Activated T-helper 1 cell treated with anti-CD3 and anti-CD28 coated beads, Interleukin-12 subunit alpha, Interleukin-12 subunit beta, Interleukin-2, Interleukin-4 antibody, amounts not matched to agents 30 ng/mL and 10 ng/mL and 1 ng/mL, durations not matched to agents 14 hours and 24 hours and 36 hours (primary cell): ENCODE data around the gene WFDC9. TPM values are rescaled to one million over a fixed set of nuclear protein-coding genes. Genes with fewer than 3 reads are reported as not detected.
"Not testable (repeated sequence)": the region's sequence is repeated elsewhere in the genome, so short reads cannot be mapped to it uniquely, and the experiment has no call there.

Source experiments
- DNase-seq: peaks from one replicate; pipeline ENCODE4 v3.0.0; 2021; ENCODE audit warnings: low spot score
- H3K27ac Mint-ChIP-seq: one replicate; pipeline ENCODE4 v1.8.0; 2021; ENCODE audit warnings: mild to moderate bottlenecking, mixed read lengths
- H3K27me3 Mint-ChIP-seq: one replicate; pipeline ENCODE4 v1.8.0; 2022; ENCODE audit warnings: mild to moderate bottlenecking, moderate library complexity, mixed read lengths; ENCODE audit not compliant: insufficient read depth
- H3K36me3 Mint-ChIP-seq: one replicate; pipeline ENCODE4 v1.8.0; 2021; ENCODE audit warnings: low read depth, mixed read lengths
- H3K4me1 Mint-ChIP-seq: one replicate; pipeline ENCODE4 v1.8.0; 2021; ENCODE audit warnings: low read depth, mixed read lengths
- H3K4me3 Mint-ChIP-seq: one replicate; pipeline ENCODE4 v1.8.0; 2021; ENCODE audit warnings: mild to moderate bottlenecking, moderate library complexity, mixed read lengths
- H3K9me3 Mint-ChIP-seq: one replicate; pipeline ENCODE4 v1.8.0; 2021; ENCODE audit warnings: mixed read lengths
- intact Hi-C: fragments of 100-400 bp; cut with micrococcal nuclease; formaldehyde crosslinking; loops from one replicate; pipeline ENCODE4 v1.15.1; 2024
- total RNA-seq: library from RNA; stranded (reverse); gene quantifications from 2 replicates; pipeline ENCODE4 v1.2.3, GENCODE V29; 2022

The WFDC9 gene
- not detected in 2 replicates for total RNA-seq

GRCh38 chr20:45631184-45631583 lies at the start of gene WFDC9:
WFDC9 (minus strand) TSS chr20:45631284; CDS start chr20:45610181, 21,103 bp downstream.
- no peaks in the 10 kb centered on the region for H3K9me3 Mint-ChIP-seq
- H3K36me3 Mint-ChIP-seq: no peaks in the 10 kb centered on the region
- intact Hi-C loops: no loop called here

GRCh38 chr20:45679650-45680049 lies 48.6 kb upstream of the WFDC9 start:
- H3K27ac Mint-ChIP-seq: no peak overlapping the region
- peaks cover 16% of the 10 kb centered on the region for H3K9me3 Mint-ChIP-seq
- peaks cover 4% of the 10 kb centered on the region for H3K27me3 Mint-ChIP-seq
- H3K4me1 Mint-ChIP-seq: no peaks in the 10 kb centered on the region
- no peak for DNase-seq
- no peaks in the 10 kb centered on the region for H3K36me3 Mint-ChIP-seq
- intact Hi-C loops: no loop called here
- no peak overlapping the region for H3K4me3 Mint-ChIP-seq

More at GRCh38 chr20:45631184-45631583, at the start of gene WFDC9:
- no peak for DNase-seq
- Mint-ChIP-seq H3K4me3 (no peak within 1 kb of the TSS), H3K4me1 (no peaks in the 10 kb centered on the region), H3K27ac (no peak within 1 kb of the TSS), H3K27me3 (peaks cover 12% of the 10 kb centered on the region)

GRCh38 chr20:45672765-45673164 lies 41.7 kb upstream of the WFDC9 start:
- no peak for DNase-seq
- no peaks in the 10 kb centered on the region for H3K9me3 Mint-ChIP-seq
- H3K4me1 Mint-ChIP-seq: no peaks in the 10 kb centered on the region
- H3K4me3 Mint-ChIP-seq: no peak overlapping the region
- no peaks in the 10 kb centered on the region for H3K36me3 Mint-ChIP-seq
- H3K27me3 Mint-ChIP-seq: peaks cover 7% of the 10 kb centered on the region
- H3K27ac Mint-ChIP-seq: no peak overlapping the region
- intact Hi-C loops: no loop called here

DNA sequence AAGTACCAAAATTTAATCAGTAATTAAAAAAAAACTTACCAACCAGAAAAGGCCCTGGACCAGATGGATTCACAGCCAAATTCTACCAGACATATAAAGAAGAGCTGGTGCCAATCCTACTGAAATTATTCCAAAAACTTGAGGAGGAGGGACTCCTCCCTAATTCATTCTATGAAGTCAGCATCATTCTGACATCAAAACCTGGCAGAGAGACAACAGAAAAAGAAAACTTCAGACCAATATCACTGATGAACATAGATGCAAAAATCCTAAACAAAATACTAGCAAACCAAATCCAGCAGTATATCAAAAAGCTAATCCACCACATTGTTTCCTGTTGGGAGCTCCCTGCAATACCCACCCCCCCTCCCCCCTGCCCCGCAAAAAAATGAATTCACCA lies 39.1 kb upstream of the WFDC9 start, which contains the start of gene WFDC11:
TSS of gene WFDC11 (minus strand) at position 101 of the 400 bp plus-strand sequence. CDS start 19,639 bp downstream, outside the sequence.
- Mint-ChIP-seq H3K4me3 (no peak within 1 kb of the TSS), H3K27me3 (peaks cover 5% of the 10 kb centered on the region), H3K9me3 (no peaks in the 10 kb centered on the region), H3K36me3 (no peaks in the 10 kb centered on the region), H3K27ac (no peak within 1 kb of the TSS), H3K4me1 (no peaks in the 10 kb centered on the region)
- intact Hi-C loops: no loop called here
- DNase-seq: no peak

DNA sequence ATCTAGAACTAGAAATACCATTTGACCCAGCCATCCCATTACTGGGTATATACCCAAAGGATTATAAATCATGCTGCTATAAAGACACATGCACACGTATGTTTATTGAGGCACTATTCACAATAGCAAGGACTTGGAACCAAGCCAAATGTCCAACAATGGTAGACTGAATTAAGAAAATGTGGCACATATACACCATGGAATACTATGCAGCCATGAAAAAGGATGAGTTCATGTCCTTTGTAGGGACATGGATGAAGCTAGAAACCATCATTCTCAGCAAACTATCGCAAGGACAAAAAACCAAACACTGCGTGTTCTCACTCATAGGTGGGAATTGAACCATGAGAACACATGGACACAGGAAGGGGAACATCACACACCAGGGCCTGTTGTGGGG lies 26.0 kb upstream of the WFDC9 start:
- H3K4me3 Mint-ChIP-seq, H3K27ac Mint-ChIP-seq, H3K27me3 Mint-ChIP-seq, H3K4me1 Mint-ChIP-seq, DNase-seq, intact Hi-C loops, H3K9me3 Mint-ChIP-seq, H3K36me3 Mint-ChIP-seq: not testable (repeated sequence)

DNA sequence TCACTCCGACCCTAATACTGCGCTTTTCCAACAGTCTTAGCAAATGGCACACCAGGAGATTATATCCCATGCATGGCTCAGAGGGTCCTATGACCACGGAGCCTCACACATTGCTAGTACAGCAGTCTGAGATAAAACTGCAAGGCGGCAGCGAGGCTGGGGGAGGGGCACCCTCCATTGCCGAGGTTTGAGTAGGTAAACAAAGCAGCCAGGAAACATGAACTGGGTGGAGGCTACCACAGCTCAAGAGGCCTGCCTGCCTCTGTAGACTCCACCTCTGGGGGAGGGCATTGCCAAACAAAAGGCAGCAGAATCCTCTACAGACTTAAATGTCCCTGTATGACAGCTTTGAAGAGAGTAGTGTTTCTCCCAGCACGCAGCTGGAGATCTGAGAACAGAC lies 20.6 kb upstream of the WFDC9 start:
- H3K27me3 Mint-ChIP-seq, H3K4me1 Mint-ChIP-seq, H3K4me3 Mint-ChIP-seq, H3K9me3 Mint-ChIP-seq, H3K36me3 Mint-ChIP-seq, intact Hi-C loops, H3K27ac Mint-ChIP-seq, DNase-seq: not testable (repeated sequence)

DNA sequence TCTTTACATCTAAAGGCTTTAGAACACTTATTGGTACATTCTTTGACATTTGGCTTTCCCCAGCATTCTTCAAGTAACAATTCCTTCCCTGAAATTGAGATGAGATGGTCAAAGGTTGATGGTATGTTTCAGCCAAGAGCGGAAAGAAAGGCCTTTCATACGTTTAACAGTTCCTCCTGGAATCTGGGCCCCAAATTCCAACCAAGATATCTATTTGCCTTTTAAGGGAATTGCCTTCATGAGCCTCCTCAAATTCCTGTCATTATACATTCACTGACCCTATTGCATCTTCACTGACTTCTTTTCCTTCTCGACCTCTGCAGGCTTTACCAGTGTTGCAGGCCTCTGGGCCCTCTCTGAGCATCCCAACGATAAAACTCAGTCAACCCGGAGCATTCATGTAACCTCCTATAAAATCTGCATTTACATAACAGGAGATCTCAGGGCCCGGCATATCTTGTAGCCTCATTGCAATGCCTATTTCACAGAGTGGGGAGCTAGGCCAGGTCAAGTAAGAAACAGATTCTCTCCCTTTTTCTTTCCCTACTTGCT lies 18.3 kb upstream of the WFDC9 start:
- no peak overlapping the region for H3K27ac Mint-ChIP-seq
- peaks cover 2% of the 10 kb centered on the region for H3K27me3 Mint-ChIP-seq
- intact Hi-C loops: no loop called here
- no peak for DNase-seq
- no peaks in the 10 kb centered on the region for H3K9me3 Mint-ChIP-seq
- H3K4me1 Mint-ChIP-seq: no peaks in the 10 kb centered on the region
- H3K4me3 Mint-ChIP-seq: no peak overlapping the region
- no peaks in the 10 kb centered on the region for H3K36me3 Mint-ChIP-seq

GRCh38 chr20:45647441-45648050 lies 16.5 kb upstream of the WFDC9 start:
- no peaks in the 10 kb centered on the region for H3K36me3 Mint-ChIP-seq
- no peaks in the 10 kb centered on the region for H3K9me3 Mint-ChIP-seq
- DNase-seq: no peak
- H3K4me3 Mint-ChIP-seq: no peak overlapping the region
- H3K27me3 Mint-ChIP-seq: peaks cover 2% of the 10 kb centered on the region
- no peak overlapping the region for H3K27ac Mint-ChIP-seq
- intact Hi-C loops: no loop called here
- no peaks in the 10 kb centered on the region for H3K4me1 Mint-ChIP-seq

GRCh38 chr20:45646875-45647274 lies 15.8 kb upstream of the WFDC9 start:
- Mint-ChIP-seq H3K27me3 (peaks cover 2% of the 10 kb centered on the region), H3K36me3 (no peaks in the 10 kb centered on the region), H3K27ac (no peak overlapping the region), H3K4me1 (no peaks in the 10 kb centered on the region), H3K9me3 (no peaks in the 10 kb centered on the region), H3K4me3 (no peak overlapping the region)
- intact Hi-C loops: no loop called here
- DNase-seq: no peak

DNA sequence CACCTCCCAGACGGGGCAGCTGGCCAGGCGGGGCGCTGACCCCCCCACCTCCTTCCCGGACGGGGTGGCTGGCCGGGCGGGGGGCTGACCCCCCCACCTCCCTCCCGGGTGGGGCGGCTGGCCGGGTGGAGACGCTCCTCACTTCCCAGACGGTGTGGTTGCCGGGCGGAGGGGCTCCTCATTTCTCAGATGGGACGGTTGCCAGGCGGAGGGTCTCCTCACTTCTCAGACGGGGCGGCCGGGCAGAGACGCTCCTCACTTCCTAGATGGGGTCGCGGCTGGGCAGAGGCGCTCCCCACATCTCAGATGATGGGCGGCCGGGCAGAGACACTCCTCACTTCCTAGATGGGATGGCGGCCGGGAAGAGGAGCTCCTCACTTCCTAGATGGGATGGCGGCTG lies 14.8 kb upstream of the WFDC9 start:
- intact Hi-C loops, H3K4me3 Mint-ChIP-seq, H3K9me3 Mint-ChIP-seq, H3K27me3 Mint-ChIP-seq, DNase-seq, H3K27ac Mint-ChIP-seq, H3K4me1 Mint-ChIP-seq, H3K36me3 Mint-ChIP-seq: not testable (repeated sequence)

DNA sequence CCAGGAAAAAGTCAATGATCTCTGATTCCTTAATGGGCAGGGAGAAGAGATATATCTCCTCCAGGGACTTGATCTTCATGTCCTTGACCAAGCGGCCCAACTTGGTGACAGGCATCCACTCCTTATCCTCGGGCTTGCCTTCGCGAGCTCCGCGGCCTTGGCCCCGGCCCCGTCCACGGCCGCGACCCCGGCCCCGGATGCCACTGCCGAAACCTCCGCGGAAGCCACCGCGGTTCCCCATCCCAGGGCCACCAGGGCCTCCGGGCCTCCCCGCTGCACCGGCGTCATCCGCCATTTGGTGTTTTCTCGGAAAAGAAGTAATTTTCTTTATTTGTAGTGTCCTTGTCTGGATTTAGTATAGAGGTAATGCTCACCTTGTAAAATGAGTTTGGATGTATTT lies 10.0 kb upstream of the WFDC9 start:
- H3K4me3 Mint-ChIP-seq, H3K27ac Mint-ChIP-seq, H3K4me1 Mint-ChIP-seq, H3K9me3 Mint-ChIP-seq, H3K36me3 Mint-ChIP-seq, intact Hi-C loops, DNase-seq: not testable (repeated sequence)
- H3K27me3 Mint-ChIP-seq: peaks cover 11% of the 10 kb centered on the region

- H3K4me3 Mint-ChIP-seq: no peak overlapping the region
- H3K27ac Mint-ChIP-seq: no peak overlapping the region
- intact Hi-C loops: no loop called here
- DNase-seq: no peak
- peaks cover 11% of the 10 kb centered on the region for H3K27me3 Mint-ChIP-seq
- no peaks in the 10 kb centered on the region for H3K4me1 Mint-ChIP-seq
- no peaks in the 10 kb centered on the region for H3K36me3 Mint-ChIP-seq
- no peaks in the 10 kb centered on the region for H3K9me3 Mint-ChIP-seq
Measured at GRCh38 chr20:45639687-45640086, 8.6 kb upstream of the WFDC9 start.

- Mint-ChIP-seq H3K27me3 (peaks cover 14% of the 10 kb centered on the region), H3K27ac (no peak overlapping the region), H3K9me3 (no peaks in the 10 kb centered on the region), H3K36me3 (no peaks in the 10 kb centered on the region), H3K4me1 (no peaks in the 10 kb centered on the region), H3K4me3 (no peak overlapping the region)
- intact Hi-C loops: no loop called here
- DNase-seq: no peak
Measured at GRCh38 chr20:45636513-45636912, 5.4 kb upstream of the WFDC9 start.

- no peak overlapping the region for H3K27ac Mint-ChIP-seq
- H3K27me3 Mint-ChIP-seq: peaks cover 12% of the 10 kb centered on the region
- no peaks in the 10 kb centered on the region for H3K36me3 Mint-ChIP-seq
- intact Hi-C loops: no loop called here
- H3K4me3 Mint-ChIP-seq: no peak overlapping the region
- H3K4me1 Mint-ChIP-seq: no peaks in the 10 kb centered on the region
- H3K9me3 Mint-ChIP-seq: no peaks in the 10 kb centered on the region
- no peak for DNase-seq
Measured at GRCh38 chr20:45630371-45630770, 713 bp downstream of the WFDC9 start.
